ENCODE measurements around the gene SLU7. TPM values are rescaled to one million over a fixed set of nuclear protein-coding genes. Genes with fewer than 3 reads are reported as not detected.
"Not testable (repeated sequence)": the region's sequence is repeated elsewhere in the genome, so short reads cannot be mapped to it uniquely, and the experiment has no call there.

Gene SLU7
- total RNA-seq, 3 donors from 2014 or later, result 46.4 to 52.3 (median 49.5) TPM

GRCh38 chr5:160441311-160441781, 22.5 kb upstream of the SLU7 start:
- H3K4me1 ChIP-seq (ENCODE audit: low read depth), result peaks cover 4% of the 10 kb centered on the region
- ATAC-seq (no peak), DNase-seq (no peak)
- H3K9me3 ChIP-seq, result no peaks in the 10 kb centered on the region
- intact Hi-C loops (cut with DNase I, micrococcal nuclease), result no loop called here
- no peaks in the 10 kb centered on the region for H3K36me3 ChIP-seq (ENCODE audit: low read depth)
- H3K4me3 ChIP-seq, result no peak overlapping the region
- TF ChIP-seq CTCF (IDR thresholded peaks at IDR 0.05), result no peak

DNA sequence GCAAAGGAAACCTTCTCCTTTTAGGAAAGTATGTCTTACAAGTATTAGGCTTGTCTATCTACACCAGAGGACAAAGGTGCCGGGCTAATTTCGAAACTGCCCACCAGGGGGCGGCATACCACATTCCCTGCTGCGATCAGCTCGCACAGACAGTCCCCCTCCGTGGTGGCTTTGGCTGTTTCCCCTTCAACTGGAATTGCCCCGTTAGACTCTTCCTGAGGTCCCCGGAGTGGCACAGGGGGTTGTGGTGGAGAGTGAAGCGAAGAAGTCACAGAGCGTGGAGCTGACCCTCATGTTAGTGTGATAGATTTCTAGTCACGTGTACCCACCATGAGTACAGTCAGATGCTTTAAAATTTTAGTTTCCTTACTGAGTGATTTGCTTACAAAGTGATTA, 20.3 kb upstream of the SLU7 start:
- H3K4me3 ChIP-seq, result no peak overlapping the region
- no peaks in the 10 kb centered on the region for H3K36me3 ChIP-seq (ENCODE audit: low read depth)
- no peaks in the 10 kb centered on the region for H3K9me3 ChIP-seq
- H3K4me1 ChIP-seq (ENCODE audit: low read depth), result peaks cover 4% of the 10 kb centered on the region
- intact Hi-C loops (cut with DNase I, micrococcal nuclease), result no loop called here
- ATAC-seq (peak; percentile 97), DNase-seq (peak; percentile 88 to 96 (median 93))
- peak; percentile 88 for TF ChIP-seq CTCF (IDR thresholded peaks at IDR 0.05)

GRCh38 chr5:160438316-160439204, 19.7 kb upstream of the SLU7 start:
- ATAC-seq (peak; percentile 78), DNase-seq (peak in 2 of 3 donors; percentile 47 to 76)
- Histone ChIP-seq H3K36me3 (ENCODE audit: low read depth) (no peaks in the 10 kb centered on the region), H3K4me1 (ENCODE audit: low read depth) (peaks cover 4% of the 10 kb centered on the region), H3K4me3 (no peak overlapping the region), H3K9me3 (no peaks in the 10 kb centered on the region)
- peak; percentile 26 for TF ChIP-seq CTCF (IDR thresholded peaks at IDR 0.05)
- intact Hi-C loops (cut with DNase I, micrococcal nuclease), result no loop called here

- ATAC-seq, result no peak
- intact Hi-C loops (cut with DNase I, micrococcal nuclease), result no loop called here
Observed at GRCh38 chr5:160437271-160437670, 18.4 kb upstream of the SLU7 start.

GRCh38 chr5:160436661-160437060, 17.8 kb upstream of the SLU7 start:
- intact Hi-C loops (cut with DNase I, micrococcal nuclease); ATAC-seq; H3K4me1 ChIP-seq (ENCODE audit: low read depth); H3K36me3 ChIP-seq (ENCODE audit: low read depth); DNase-seq; H3K4me3 ChIP-seq; H3K9me3 ChIP-seq: not testable (repeated sequence)

More at GRCh38 chr5:160437271-160437670, 18.4 kb upstream of the SLU7 start:
- TF ChIP-seq CTCF (IDR thresholded peaks at IDR 0.05), result no peak
- Histone ChIP-seq H3K9me3 (no peaks in the 10 kb centered on the region), H3K36me3 (ENCODE audit: low read depth) (no peaks in the 10 kb centered on the region), H3K4me1 (ENCODE audit: low read depth) (peaks cover 4% of the 10 kb centered on the region), H3K4me3 (no peak overlapping the region)
- no peak for DNase-seq

- H3K4me3 ChIP-seq, result no peak overlapping the region
- H3K9me3 ChIP-seq, result no peaks in the 10 kb centered on the region
- peaks cover 4% of the 10 kb centered on the region for H3K4me1 ChIP-seq (ENCODE audit: low read depth)
- H3K36me3 ChIP-seq (ENCODE audit: low read depth), result no peaks in the 10 kb centered on the region
- ATAC-seq (no peak), DNase-seq (no peak)
- intact Hi-C loops (cut with DNase I, micrococcal nuclease), result no loop called here
- TF ChIP-seq CTCF (IDR thresholded peaks at IDR 0.05), result no peak
Observed at GRCh38 chr5:160436017-160436416, 17.1 kb upstream of the SLU7 start.

Measured in mucosa of descending colon (tissue), 3 donors.